HG02588 (cell line): Measurements from ENCODE around the gene SLC35B2.

Experiments used
- ATAC-seq: cut with Tn5 transposase; IDR thresholded peaks from one replicate; pipeline ENCODE4 v1.9.1; 2021; ENCODE audit warnings: mild to moderate bottlenecking, moderate library complexity; ENCODE audit not compliant: unreplicated experiment

SLC35B2 gene, protein sequence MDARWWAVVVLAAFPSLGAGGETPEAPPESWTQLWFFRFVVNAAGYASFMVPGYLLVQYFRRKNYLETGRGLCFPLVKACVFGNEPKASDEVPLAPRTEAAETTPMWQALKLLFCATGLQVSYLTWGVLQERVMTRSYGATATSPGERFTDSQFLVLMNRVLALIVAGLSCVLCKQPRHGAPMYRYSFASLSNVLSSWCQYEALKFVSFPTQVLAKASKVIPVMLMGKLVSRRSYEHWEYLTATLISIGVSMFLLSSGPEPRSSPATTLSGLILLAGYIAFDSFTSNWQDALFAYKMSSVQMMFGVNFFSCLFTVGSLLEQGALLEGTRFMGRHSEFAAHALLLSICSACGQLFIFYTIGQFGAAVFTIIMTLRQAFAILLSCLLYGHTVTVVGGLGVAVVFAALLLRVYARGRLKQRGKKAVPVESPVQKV

DNA sequence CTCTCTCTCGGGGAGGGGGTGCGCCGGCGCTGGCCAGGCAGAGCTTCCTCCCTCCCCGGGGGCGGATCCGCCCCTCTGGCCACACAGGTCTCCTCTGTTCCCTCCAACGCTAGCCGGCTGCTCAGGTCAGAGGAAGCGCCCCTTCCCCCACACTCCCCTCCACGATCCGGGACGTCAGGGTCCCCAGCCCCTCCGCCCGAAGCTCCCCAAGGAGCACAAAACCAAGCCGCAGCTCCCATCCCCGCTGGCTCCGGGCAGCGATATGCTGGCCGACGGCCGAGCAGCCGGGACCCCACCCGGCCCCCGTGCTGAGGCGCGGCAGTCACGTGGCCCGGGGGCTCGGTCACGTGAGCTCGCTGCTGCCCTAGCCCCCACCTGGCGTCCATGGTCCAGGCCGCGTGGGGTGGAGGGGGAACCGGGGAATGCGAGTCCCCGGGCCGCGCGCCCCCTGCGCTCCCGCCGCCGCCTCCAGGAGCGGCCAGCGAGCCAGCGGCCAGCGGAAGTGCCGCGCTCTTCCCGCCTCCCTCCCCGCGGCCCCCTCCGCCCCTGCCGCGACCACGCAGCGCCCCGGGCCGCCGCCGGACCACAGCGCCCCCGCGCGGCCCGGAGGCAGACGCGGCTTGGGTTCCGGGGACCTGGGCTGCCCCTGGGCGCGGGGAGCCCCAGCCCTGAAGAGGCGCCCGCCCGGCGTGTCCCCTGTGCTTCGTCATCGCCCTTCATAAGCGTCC lies at the start of gene SLC35B2:
TSS of gene SLC35B2 (minus strand) at position 504 of the 728 bp plus-strand sequence. CDS start at position 386, 118 bp downstream.
- peak; percentile 47 for ATAC-seq

DNA sequence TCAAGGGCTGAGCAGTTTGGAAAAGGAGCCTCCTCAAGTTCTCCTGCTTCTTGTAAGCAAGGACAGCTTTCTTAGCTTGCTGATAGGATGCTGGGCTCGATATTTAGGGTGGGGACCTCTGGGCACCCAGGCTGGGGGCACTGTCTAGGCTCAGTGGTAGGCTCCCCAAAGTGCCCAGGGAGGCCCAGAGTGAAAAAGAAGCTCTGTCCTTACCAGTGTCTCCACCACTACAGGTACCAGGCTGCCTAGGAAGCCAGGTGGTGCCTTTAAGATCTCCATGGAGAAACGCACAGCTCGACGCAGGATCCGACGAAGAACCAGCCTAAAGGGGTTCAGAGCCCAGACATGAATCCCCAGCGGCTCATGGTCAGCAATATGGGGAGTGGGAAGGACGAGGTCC lies 49.4 kb upstream of the SLC35B2 start:
- no peak for ATAC-seq

DNA sequence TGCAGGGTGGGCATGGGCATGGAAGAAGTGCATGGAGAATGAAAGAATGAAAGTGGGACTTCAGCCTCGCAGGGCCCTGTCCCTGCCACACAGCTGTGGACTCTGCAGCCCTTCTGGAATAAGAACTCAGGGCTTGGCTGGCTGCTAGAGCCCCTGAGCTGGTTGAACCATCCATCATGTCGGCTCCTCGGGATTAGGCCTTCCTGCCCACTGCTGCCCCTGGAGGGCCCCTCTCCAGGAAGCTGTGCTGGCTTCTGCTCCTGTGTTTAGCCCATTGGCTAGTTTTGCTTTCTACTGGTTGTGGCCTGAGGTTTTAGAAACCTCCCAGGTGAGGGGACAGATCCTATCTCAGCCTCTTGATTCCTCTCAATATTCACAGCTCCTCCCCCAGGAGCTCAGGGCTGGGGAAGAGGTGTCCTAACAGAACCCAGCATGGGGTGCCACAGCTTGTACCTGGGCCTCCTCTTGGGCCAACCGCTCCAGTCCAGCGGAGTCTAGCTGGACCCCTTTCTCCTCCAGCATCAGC lies 47.9 kb upstream of the SLC35B2 start:
- ATAC-seq, result no peak

DNA sequence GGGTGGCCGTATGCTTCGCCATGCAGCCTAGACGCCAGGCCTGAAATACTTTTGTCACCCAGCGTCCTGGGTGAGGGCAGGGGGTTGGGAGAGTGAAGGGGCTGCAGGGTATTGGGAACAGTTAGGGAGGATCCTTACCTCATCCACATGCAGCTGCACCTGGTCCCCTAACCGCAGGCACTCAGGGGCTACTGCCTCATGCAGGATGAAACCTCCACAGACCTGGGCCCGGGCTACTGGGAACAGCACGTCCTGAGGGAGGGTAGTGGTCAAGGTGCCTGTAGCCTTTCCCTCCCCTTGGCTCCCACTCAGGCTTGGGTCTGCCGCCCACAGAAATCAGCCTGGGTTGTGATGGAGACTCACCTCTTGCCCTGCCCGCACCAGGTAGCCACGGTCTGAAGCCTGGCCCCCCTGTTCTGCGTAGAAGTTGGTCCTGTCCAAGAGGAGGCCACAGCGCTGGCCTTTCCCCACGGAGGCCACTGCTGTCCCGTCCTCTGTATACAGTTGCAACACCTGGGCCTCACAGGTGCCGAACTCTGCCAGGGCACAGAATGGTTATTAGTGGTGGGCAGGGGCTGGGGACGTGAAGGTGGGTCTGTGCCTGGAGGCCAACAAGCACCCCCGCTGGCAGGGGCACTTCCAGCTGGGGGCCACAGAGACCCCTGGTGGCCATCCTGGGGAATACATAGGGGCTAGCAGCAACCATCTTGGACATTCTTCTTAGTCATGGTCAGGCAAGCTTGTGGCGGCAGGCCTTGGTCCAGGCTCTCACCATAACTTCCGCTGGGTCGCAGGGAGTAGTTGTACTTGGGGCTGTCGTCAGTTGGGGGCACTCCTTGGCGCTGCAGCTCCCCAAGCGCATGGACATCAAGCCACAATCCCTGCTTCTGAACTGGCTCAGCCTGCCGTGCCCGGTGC lies 47.2 kb upstream of the SLC35B2 start:
- ATAC-seq, result no peak

DNA sequence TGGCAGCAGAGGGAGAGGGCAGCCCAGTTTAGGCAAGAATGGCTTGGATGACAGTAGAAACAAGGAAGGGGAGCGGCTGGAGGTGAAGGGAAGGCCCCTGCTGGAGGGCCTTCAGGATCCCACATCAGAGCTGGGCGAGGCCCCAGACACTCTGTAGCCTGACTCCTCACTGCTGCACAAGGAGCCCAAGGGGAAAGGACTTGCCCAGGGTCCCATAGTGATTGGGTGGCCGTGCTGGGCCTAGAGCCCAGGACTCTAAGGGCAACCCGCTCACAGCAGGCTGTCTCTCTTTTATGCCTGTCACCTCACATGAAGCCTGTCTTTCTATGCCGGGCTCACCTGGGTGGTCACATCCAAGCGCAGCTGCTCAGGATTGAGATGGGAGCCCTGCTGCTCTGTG lies 46.5 kb upstream of the SLC35B2 start:
- no peak for ATAC-seq

DNA sequence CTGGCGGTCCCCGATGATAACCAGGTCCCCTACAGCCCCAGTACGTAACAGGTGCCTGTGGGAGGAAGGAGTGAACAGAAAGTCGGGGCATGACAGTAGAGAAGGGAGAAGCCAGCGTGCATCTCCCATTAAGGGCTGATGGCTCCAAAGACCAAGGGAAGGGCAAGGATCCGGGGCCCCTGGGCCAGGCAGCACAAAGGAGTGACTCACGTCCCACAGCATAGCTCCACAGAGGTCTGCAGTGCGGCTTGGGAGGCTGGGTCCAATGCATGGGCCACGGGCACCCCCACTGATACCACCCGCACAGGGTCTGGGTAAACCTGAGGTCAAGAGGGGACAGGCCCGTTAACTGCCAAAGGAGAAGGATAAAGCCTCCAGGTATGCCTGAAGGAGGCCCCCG lies 45.5 kb upstream of the SLC35B2 start:
- no peak for ATAC-seq

DNA sequence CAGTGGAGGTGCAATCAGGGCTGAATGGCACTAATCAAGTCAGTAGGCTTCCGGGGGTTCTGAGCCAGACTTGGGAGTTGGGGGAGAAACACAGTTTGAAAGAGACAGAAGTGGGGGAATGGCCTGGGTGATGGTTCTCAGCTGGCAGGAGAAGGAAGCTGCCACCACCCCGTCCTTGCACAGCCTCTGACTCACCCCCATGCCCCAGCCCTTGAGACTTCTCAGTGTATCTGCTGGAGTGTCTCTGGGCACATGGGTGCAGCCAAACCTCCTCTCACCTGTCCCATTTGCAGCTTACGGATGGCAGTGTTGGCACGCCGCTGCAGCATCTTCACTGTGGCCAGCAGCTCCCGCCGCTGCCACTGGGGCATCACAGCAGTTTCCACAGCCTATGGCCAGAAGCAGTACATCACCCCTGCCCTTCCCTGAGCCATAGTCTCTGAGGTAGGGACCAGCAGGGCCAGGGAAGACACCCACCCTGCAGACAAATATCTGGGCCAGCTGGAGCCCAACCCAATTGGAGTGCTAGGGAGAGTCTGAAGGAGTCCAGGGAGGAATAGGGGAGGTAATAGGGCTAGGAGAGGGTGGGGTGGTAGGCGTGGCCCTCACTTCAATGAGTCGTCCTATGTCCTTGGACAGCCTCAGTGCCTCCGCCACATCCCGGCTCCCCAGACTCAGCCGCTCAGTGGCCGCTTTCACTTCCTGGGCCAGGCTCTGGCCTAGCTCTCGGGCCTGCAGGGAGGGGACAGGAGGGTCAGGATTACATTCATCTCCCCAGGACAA lies 44.6 kb upstream of the SLC35B2 start:
- no peak for ATAC-seq

DNA sequence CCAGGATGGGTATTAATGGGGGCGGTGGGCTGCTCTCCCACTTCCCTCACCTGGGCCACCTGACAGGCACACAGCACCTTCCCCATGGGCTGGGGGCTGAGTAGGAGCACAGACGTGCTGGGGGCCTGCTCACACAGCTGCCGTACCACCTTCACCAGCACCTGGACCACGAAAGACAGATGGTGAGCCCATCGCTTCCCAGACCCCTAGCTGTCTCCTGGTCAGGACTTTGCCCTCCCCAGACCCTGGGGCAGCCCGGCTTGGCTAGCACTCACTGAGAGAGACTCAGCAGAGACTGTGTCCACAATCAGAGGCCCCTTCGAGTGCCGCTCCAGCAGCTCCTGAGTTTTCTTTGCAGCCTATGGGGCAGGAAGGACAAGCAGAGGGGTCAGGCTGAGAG lies 43.8 kb upstream of the SLC35B2 start:
- no peak for ATAC-seq

DNA sequence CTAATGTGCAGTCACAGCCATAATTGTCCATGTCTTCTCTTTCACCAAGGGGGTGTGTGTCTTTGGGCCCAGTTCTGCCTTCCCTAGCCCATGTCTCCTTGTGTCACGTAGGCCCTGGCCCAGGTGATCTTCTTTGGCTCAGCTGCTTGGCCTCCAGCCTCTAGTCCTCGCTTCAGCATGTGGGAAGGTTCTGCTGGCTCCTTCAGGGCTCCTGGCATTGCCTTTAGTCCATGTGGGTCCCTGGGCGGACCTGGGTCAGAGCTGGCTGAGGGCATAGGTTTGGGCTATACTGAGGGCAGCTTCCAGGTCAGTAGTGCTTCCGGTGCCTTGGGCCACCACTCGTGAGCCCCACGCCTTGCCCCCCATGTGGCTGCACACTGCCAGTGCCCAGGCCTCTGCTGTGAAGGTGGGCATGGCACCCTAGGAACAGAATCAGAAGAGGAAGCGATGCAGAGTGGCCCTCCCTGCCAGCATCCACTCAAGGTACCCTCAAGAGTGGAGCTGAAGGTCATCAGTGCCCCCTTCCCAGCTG lies 43.0 kb upstream of the SLC35B2 start:
- no peak for ATAC-seq

DNA sequence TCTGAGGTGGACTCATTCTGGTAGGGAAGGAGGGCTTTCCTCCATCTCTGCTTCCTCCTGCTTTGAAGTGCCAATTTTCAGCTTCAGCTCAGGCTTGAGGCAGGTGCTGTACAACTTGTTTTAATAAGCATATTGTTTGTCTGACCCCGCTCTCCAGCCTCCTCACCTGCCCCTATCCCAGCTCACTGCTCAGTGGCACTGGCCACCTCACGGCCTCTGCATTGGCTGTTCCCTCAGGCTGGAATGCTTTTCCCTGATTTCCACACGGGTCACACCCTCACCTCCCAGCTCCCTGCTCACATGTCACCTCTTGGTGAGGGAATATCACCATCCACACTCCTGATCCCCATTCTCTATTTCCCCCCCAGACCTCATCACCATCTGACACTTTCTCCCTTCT lies 41.5 kb upstream of the SLC35B2 start:
- ATAC-seq, result no peak

DNA sequence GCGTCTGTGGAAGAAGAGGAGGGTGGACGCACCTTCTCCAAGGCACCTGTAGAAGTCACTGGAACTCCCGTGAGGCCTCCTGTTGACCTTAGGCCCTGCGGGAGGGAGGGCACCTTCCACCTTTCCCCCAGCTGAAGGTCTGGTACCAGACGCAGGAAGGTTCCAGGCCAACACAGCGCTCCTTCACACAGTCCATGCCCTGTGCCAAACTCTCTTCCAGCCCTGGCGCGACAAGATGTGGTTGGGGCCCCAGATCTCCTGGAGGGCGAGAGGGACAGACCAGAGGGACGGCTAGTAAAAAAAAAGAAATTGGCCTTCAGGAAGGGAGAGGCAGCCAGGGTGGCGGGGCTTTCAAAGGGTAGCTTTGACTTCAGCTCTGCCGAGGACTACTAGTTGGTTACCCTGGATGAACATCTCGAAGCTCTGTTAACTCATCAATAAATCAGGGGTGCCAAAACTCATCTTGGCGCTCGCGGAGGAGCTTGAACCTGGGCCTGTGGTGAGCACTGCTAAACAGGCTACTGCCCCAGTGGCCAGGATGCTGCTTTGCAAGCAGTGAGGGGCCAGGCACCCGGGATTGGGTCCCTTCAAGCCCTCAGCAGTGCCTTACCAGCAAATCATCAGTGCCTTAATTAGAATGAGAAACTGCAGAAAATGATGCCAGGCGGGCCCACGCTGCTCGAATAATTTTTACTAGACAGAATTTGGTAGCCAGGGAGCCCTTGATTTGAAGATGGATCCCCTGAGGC lies 40.9 kb upstream of the SLC35B2 start:
- no peak for ATAC-seq

DNA sequence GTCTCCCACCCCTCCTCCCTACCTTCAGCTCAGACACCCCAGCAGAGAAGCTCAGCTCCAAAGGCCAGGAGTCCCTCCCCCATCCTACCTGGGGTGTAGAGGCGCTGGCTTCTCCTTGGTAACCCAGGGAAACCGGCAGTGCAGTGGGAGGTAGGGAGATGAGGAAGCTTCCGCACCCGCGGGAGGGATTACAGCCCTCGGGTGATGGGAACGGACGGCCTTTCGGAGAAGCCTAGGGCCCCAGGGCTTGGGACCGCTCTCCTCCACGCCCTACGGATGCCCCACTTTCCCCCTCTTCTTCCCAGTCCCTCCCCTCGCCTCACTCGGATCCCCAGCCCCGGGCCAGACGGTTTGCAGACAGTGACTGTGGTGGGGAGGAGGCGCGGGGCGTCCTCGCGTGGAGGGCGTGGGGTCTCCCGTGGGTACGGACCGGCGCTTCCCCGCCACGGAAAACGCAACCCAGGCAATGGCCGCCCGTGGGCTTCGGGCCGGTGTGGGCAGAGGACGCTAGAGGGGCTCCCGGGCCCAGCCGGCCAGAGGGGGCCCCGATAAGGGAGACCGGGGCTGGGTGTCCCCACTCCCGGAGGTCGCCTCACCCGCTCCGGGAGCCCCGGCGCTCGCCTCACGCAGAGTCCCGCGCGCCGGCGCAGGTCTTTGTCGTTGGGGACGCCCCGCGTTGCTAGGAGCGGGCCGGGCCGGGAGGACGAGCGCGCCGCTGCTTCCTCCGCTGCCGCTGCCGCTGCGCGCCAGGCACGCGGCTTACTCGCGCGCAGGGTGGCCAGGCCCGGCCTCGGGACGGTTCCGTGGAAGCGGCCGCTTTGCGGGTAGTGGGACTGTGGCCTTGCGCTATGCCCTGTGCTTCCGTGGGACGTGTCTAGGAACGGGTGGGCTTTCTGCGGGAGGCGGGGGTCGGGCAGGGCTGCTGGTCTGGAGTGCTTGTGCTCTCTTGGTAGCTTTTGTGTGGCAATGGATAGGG lies 40.0 kb upstream of the SLC35B2 start:
- no peak for ATAC-seq

DNA sequence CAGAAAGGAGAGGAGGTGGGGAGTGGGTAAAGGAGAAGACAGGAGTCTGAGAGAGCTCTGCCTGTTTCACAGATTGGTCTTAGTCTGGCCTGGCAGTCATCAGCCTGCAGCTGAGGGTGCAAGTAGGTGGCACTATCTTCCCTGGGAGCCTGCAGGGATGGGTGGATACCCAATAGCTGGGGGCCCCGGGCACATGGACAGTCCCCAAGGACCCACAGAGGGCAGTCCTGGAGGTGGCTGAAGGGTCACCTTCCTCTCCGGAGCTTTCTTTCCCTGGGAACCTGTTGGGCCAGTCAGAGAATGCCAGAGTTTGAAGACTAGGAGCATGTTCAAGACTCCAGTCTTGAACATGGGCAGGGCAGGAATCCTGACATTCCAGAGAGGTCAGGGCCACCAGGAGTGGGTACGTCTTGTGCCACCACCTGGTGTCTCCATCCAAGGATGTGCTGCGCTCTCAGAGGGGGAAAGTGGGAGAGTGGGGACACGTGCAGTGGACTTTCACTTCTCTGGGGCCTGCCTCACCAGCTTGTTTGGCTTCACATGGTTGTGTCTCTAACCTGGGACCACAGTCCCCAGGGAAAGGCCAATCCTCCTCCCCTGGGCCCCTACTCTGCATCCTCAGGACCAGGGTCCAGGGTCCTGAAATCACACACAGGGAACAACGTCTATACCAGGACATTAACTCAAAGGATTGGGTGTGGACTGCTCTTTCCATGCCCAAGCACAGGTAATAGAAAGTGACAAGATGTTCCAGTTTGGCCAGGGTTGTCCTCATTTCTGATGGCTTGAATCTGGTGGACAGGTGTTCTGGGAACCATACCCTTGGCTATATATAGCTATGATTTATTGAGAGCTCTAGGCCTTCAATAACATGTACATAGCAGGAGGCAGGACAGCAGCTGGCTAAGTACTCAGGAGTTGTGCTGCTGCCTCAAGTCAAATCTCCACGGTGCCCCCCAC lies 37.8 kb upstream of the SLC35B2 start:
- ATAC-seq, result no peak

DNA sequence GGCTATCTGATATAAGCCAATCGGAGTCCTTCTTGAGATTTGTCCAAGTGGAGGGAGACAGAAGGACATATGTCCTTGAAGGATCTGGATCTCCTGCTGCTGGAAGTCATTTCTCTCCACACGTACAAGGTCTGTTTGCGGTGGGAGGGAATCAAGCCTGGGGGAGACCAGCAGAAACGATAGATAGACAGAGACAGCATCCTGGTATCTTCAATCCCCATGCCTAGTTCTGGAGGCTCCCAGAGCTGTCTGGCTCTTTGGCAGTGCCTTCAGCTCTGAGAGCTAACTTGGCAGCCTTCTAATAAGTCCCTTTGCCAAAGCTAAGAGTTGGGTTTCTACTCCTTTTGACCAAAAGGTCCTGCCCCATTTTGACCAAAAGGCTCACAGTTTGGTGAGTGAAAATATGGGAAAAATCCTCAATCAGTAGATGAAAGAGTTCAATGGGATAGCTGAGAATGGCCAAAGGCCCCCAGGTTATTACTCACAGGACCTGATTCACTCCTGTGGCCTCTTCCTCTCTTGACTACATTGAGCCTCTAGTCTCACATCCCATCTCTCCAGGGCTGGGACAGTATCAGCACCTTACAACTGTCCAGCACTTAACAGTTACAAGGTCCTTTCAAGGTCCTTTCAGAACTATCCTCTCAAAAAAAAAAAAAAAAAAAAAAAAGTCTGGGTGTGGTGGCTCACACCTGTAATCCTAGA lies 35.5 kb upstream of the SLC35B2 start:
- ATAC-seq, result no peak

DNA sequence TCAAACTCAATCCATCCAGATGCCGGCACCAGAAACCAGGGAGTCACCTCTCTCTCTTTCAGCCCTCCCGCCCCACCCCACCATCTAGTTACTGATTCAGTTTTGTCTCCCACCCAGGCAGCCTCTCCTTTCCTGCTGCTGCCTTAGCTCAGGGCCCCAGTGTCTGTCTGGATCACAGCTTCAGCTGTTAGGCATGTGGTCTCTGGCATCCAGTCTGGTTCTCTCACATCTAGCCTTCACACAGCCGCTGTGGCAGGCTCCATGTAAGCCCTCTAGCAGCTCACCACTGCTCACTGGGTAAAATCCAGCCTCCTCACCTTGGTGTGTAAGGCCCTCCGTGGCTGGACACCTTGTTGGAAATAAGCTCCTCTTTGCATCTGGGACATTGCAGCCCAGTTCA lies 34.5 kb upstream of the SLC35B2 start:
- no peak for ATAC-seq

DNA sequence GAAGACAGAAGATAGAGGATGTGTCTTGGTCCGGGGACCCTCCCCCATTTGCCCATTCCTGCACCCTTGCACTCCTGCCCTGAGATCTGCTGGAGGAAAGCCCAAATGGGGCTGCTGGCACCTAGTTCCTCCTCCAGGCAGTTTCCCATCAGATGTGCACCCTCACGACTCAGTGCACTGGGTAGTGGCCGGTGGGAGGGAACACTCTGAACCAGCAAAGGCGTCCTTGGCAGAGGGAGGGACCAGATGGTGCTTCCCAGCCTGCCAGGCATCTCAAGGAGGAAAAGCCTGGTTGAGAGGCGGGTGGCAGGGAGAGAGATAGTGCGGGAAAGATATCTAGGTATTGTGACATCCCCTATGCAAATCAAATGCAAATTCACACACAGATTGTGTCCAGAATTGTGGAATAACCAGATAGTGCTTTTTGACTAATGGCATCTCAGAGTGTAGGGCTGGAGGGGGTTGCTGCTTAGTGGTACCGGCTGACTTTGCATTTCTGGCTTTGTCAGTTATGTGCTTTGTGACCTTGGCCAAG lies 32.5 kb upstream of the SLC35B2 start:
- no peak for ATAC-seq
